Ishikawa (cell line): Measurements from ENCODE around the gene GZF1.

Experiments used
- CEBPB ChIP-seq: IDR thresholded peaks from 2 replicates; pipeline ENCODE4 v1.6.1; 2012
- EGR1 ChIP-seq: IDR thresholded peaks from 2 replicates; pipeline ENCODE4 v1.6.1; 2012
- EP300 ChIP-seq: IDR thresholded peaks from 2 replicates; pipeline ENCODE4 v1.6.1; 2012; ENCODE audit warnings: borderline replicate concordance
- NFIC ChIP-seq: IDR thresholded peaks from 2 replicates; pipeline ENCODE4 v1.6.1; 2012
- RAD21 ChIP-seq: IDR thresholded peaks from 2 replicates; pipeline ENCODE4 v1.6.1; 2012; ENCODE audit warnings: low read depth
- TAF1 ChIP-seq: IDR thresholded peaks from 2 replicates; pipeline ENCODE4 v1.6.1; 2012; ENCODE audit warnings: low read depth, mild to moderate bottlenecking
- ZBTB7A ChIP-seq: IDR thresholded peaks from 2 replicates; pipeline ENCODE4 v1.6.1; 2012; ENCODE audit warnings: low read depth
- TF ChIP-seq, protein P1 (sequence below): IDR thresholded peaks from 2 replicates; pipeline ENCODE4 v1.6.1; 2012

DNA sequence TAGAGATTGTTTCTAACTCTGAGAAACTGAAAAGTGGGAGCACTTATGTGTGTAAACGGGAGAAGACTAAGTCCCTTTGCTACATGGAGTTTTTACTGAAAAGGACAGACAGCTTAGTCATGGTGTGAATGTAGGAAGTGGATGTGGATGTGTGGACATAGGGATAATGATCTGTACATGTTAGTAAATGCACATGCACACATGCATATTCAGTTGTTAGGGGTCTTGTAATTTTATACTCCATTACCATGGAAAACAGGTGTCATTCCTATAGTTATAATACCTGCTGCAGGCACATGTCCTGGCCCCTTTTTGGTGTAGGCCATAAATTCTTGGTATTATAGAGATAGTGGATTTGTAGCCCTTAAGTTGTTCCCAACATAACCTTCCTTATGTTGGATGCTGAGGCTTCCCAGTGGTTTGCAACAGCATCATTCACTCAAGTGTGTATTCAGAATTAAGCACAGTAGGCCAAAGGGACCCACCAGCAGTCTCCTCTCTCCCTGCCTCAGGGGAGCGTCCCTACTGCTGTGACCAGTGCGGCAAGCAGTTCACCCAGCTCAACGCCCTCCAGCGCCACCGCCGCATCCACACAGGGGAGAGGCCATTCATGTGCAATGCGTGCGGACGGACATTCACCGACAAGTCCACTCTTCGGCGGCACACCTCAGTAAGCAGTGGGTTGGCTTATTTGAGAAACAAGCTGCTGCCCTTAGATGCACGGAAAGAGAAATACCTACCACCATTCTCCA is 7.3 kb downstream of the GZF1 start:
- TF ChIP-seq ZBTB7A (no peak), EP300 (no peak), CEBPB (no peak), EGR1 (no peak), TAF1 (no peak), NFIC (no peak), RAD21 (no peak)
- TF ChIP-seq, protein P1, sequence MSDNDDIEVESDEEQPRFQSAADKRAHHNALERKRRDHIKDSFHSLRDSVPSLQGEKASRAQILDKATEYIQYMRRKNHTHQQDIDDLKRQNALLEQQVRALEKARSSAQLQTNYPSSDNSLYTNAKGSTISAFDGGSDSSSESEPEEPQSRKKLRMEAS, result no peak
